Measurements from ENCODE around the gene KRT6A.

DNA sequence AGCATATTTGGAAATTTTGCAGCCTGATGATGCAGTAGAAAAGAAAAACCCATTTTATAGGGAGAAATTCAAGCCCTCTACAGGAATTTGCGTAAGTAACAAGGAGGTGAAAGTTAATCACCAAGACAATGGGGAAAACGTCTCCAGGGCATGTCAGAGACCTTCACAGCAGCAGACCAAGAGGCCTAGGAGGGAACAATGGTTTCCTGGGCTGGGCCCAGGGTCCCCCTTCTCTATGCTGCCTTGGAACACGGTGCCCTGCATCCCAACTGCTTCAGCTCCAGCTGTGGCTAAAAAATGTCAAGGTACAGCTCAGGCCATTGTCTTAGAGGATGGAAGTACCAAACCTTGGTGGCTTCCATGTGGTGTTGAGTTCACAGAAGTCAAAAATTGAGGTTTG is 13.0 kb downstream of the KRT6A start:
- TF ChIP-seq, protein P1, sequence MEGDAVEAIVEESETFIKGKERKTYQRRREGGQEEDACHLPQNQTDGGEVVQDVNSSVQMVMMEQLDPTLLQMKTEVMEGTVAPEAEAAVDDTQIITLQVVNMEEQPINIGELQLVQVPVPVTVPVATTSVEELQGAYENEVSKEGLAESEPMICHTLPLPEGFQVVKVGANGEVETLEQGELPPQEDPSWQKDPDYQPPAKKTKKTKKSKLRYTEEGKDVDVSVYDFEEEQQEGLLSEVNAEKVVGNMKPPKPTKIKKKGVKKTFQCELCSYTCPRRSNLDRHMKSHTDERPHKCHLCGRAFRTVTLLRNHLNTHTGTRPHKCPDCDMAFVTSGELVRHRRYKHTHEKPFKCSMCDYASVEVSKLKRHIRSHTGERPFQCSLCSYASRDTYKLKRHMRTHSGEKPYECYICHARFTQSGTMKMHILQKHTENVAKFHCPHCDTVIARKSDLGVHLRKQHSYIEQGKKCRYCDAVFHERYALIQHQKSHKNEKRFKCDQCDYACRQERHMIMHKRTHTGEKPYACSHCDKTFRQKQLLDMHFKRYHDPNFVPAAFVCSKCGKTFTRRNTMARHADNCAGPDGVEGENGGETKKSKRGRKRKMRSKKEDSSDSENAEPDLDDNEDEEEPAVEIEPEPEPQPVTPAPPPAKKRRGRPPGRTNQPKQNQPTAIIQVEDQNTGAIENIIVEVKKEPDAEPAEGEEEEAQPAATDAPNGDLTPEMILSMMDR (IDR thresholded peaks at IDR 0.05) = no peak
- no peak for TF ChIP-seq EZH2 (IDR thresholded peaks at IDR 0.05)
- no peak for TF ChIP-seq EZH2phosphoT487 (IDR thresholded peaks at IDR 0.05)

All from neural progenitor cell (in vitro differentiated cells).